ENCODE measurements around the gene HKDC1.

HKDC1 gene

GRCh38 chr10:69269761-69270160 is 49.6 kb downstream of the HKDC1 start:
- TF ChIP-seq CTCF (IDR thresholded peaks at IDR 0.05; ENCODE audit: low read depth, low read length, missing control alignments) = no peak
- no peak for DNase-seq (ENCODE audit: low read depth)
- in situ Hi-C loops (cut with HindIII; ENCODE audit: low sequenced_read_pairs) = no loop called here
- H3K4me3 ChIP-seq (ENCODE audit: low read depth, low read length) = no peak overlapping the region

- in situ Hi-C loops (cut with HindIII; ENCODE audit: low sequenced_read_pairs) = no loop called here
- H3K4me3 ChIP-seq (ENCODE audit: low read depth, low read length) = no peak overlapping the region
- no peak for TF ChIP-seq CTCF (IDR thresholded peaks at IDR 0.05; ENCODE audit: low read depth, low read length, missing control alignments)
- no peak for DNase-seq (ENCODE audit: low read depth)
These were observed 50.9 kb downstream of the HKDC1 start for GRCh38 chr10:69270990-69271389.

- in situ Hi-C loops (cut with HindIII; ENCODE audit: low sequenced_read_pairs) = no loop called here
- no peak overlapping the region for H3K4me3 ChIP-seq (ENCODE audit: low read depth, low read length)
- no peak for DNase-seq (ENCODE audit: low read depth)
- TF ChIP-seq CTCF (IDR thresholded peaks at IDR 0.05; ENCODE audit: low read depth, low read length, missing control alignments) = no peak
These were observed 52.5 kb downstream of the HKDC1 start for GRCh38 chr10:69272624-69273023.

- in situ Hi-C loops (cut with HindIII; ENCODE audit: low sequenced_read_pairs) = no loop called here
- no peak for TF ChIP-seq CTCF (IDR thresholded peaks at IDR 0.05; ENCODE audit: low read depth, low read length, missing control alignments)
- no peak overlapping the region for H3K4me3 ChIP-seq (ENCODE audit: low read depth, low read length)
- no peak for DNase-seq (ENCODE audit: low read depth)
These were observed 55.3 kb downstream of the HKDC1 start for GRCh38 chr10:69275444-69275843.

- no peak for DNase-seq (ENCODE audit: low read depth)
- no peak for TF ChIP-seq CTCF (IDR thresholded peaks at IDR 0.05; ENCODE audit: low read depth, low read length, missing control alignments)
- no peak overlapping the region for H3K4me3 ChIP-seq (ENCODE audit: low read depth, low read length)
- in situ Hi-C loops (cut with HindIII; ENCODE audit: low sequenced_read_pairs) = no loop called here
These were observed 56.4 kb downstream of the HKDC1 start for GRCh38 chr10:69276503-69276902.

GRCh38 chr10:69278446-69278963 is 58.4 kb downstream of the HKDC1 start, which contains the start of gene HK1:
TSS of gene HK1 (plus strand) at chr10:69278496.
- DNase-seq (ENCODE audit: low read depth) = peak; percentile 27
- no peak for TF ChIP-seq CTCF (IDR thresholded peaks at IDR 0.05; ENCODE audit: low read depth, low read length, missing control alignments)
- in situ Hi-C loops (cut with HindIII; ENCODE audit: low sequenced_read_pairs) = no loop called here
- H3K4me3 ChIP-seq (ENCODE audit: low read depth, low read length) = no peak within 1 kb of the TSS

GRCh38 chr10:69279110-69279509 is 59.0 kb downstream of the HKDC1 start:
- H3K4me3 ChIP-seq (ENCODE audit: low read depth, low read length) = no peak overlapping the region
- TF ChIP-seq CTCF (IDR thresholded peaks at IDR 0.05; ENCODE audit: low read depth, low read length, missing control alignments) = no peak
- no peak for DNase-seq (ENCODE audit: low read depth)
- in situ Hi-C loops (cut with HindIII; ENCODE audit: low sequenced_read_pairs) = no loop called here
